HG03066 (cell line): ENCODE measurements around the gene SFT2D3.

Experiments used
- ATAC-seq: cut with Tn5 transposase; IDR thresholded peaks from one replicate; pipeline ENCODE4 v1.9.1; 2021; ENCODE audit warnings: low read depth; ENCODE audit not compliant: unreplicated experiment

Gene SFT2D3

GRCh38 chr2:127737892-127738291, 36.6 kb downstream of the SFT2D3 start:
- ATAC-seq, result no peak

- ATAC-seq, result no peak
Measured at GRCh38 chr2:127739800-127740199, 38.5 kb downstream of the SFT2D3 start.

- ATAC-seq, result no peak
Measured at GRCh38 chr2:127740665-127741288, 39.5 kb downstream of the SFT2D3 start.

GRCh38 chr2:127743477-127744026, 42.3 kb downstream of the SFT2D3 start:
- ATAC-seq, result no peak

- no peak for ATAC-seq
Measured at GRCh38 chr2:127747621-127748020, 46.3 kb downstream of the SFT2D3 start.

- ATAC-seq, result peak; percentile 99
Measured at GRCh38 chr2:127749537-127749936, 48.2 kb downstream of the SFT2D3 start.

DNA sequence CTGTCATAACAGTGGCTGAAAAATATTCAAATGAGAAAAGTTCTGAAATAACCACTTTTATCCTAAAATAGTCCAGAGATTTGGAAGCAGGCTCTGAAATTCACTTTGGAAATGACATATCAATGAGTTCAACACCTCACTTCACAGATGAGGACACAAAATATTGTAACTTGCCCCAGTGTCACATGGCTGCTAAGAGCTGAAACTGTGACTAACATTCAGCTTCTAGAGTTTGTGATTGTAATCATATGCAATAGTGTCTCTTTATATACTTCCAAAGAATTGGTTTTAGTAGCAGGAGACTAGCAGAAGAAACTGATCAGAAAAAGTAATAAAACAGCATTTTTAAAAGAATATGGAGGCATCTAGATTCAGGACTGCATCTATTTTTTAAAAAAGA, 52.1 kb downstream of the SFT2D3 start:
- no peak for ATAC-seq

- no peak for ATAC-seq
Measured at GRCh38 chr2:127754186-127754585, 52.9 kb downstream of the SFT2D3 start.
